IMR-90 (cell line): Measurements from ENCODE around the gene IGF1R. TPM values are rescaled to one million over a fixed set of nuclear protein-coding genes. Genes with fewer than 3 reads are reported as not detected.

ENCODE experiments used
- ATAC-seq: fragments of 200-7000 bp; cut with Tn5 transposase; 2 replicates; pipeline ENCODE4 v1.9.1; 2020; ENCODE audit warnings: low read depth, mild to moderate bottlenecking, moderate library complexity
- BruUV-seq: library from RNA; stranded (reverse); fragments of 400-500 nt; replicated peaks from 2 replicates; lab custom pipeline; 2021; lab: Mats Ljungman, UMichigan
- CTCF ChIA-PET: fragments of 300-600 bp; formaldehyde crosslinking; extraction: SDS; loops from one replicate; lab custom pipeline; 2021; ENCODE audit warnings: antibody characterized with exemption; lab: Yijun Ruan, JAX
- POLR2A ChIA-PET: fragments of 300-600 bp; sonication (Branson Sonifier 250); formaldehyde crosslinking; loops from one replicate; lab custom pipeline; 2022; ENCODE audit warnings: antibody characterized with exemption; ENCODE audit not compliant: unreplicated experiment; lab: Charles Lee
- DNase-seq: peaks from one replicate; pipeline ENCODE4 v3.0.0; 2013
- H2AFZ ChIP-seq: replicated peaks from 2 replicates; pipeline ENCODE3; 2013; ENCODE audit warnings: low read length, mild to moderate bottlenecking; ENCODE audit not compliant: poor library complexity
- H2AK5ac ChIP-seq: 2 replicates; pipeline ENCODE4 v1.6.1; 2013; ENCODE audit warnings: low read depth, low read length, inconsistent platforms
- H2AK9ac ChIP-seq: replicated peaks from 2 replicates; pipeline ENCODE3; 2013; ENCODE audit warnings: mild to moderate bottlenecking, low read depth, low read length, moderate library complexity; ENCODE audit not compliant: poor library complexity
- H2BK120ac ChIP-seq: 2 replicates; pipeline ENCODE4 v1.6.1; 2013; ENCODE audit warnings: low read depth, low read length, inconsistent platforms
- H2BK15ac ChIP-seq: 3 replicates; pipeline ENCODE4 v1.6.1; 2013; ENCODE audit warnings: low read depth, low read length, inconsistent platforms
- H2BK20ac ChIP-seq: 2 replicates; pipeline ENCODE4 v1.6.1; 2013; ENCODE audit warnings: low read depth, mild to moderate bottlenecking, inconsistent platforms, low read length, moderate library complexity
- H2BK5ac ChIP-seq: 2 replicates; pipeline ENCODE4 v1.6.1; 2013; ENCODE audit warnings: mild to moderate bottlenecking, low read depth, low read length, inconsistent platforms; ENCODE audit not compliant: poor library complexity, severe bottlenecking
- H3K14ac ChIP-seq: replicated peaks from 2 replicates; pipeline ENCODE4 v1.6.1; 2013; ENCODE audit warnings: low read depth, low read length, inconsistent platforms
- H3K18ac ChIP-seq: 2 replicates; pipeline ENCODE4 v1.6.1; 2013; ENCODE audit warnings: low read depth, low read length, control low read depth
- H3K23ac ChIP-seq: 2 replicates; pipeline ENCODE4 v1.6.1; 2013; ENCODE audit warnings: low read depth, low read length, inconsistent platforms
- H3K27ac ChIP-seq: 2 replicates; pipeline ENCODE4 v1.5.1; 2013; ENCODE audit warnings: mild to moderate bottlenecking, control low read depth, low read length; ENCODE audit not compliant: insufficient read depth
- H3K27me3 ChIP-seq: 2 replicates; pipeline ENCODE4 v1.6.1; 2013; ENCODE audit warnings: low read length; ENCODE audit not compliant: control insufficient read depth, insufficient read depth
- H3K36me3 ChIP-seq: 2 replicates; pipeline ENCODE4 v1.6.1; 2013; ENCODE audit warnings: low read length, mixed read lengths; ENCODE audit not compliant: control insufficient read depth, insufficient read depth
- H3K4ac ChIP-seq: 2 replicates; pipeline ENCODE4 v1.6.1; 2013; ENCODE audit warnings: low read depth, low read length, inconsistent platforms
- H3K4me1 ChIP-seq: 2 replicates; pipeline ENCODE4 v1.6.1; 2013; ENCODE audit warnings: low read length, mixed read lengths; ENCODE audit not compliant: control insufficient read depth, insufficient read depth
- H3K4me2 ChIP-seq: 2 replicates; pipeline ENCODE4 v1.6.1; 2013; ENCODE audit warnings: low read depth, mild to moderate bottlenecking, control low read depth, low read length, moderate library complexity
- H3K4me3 ChIP-seq: 2 replicates; pipeline ENCODE4 v1.5.1; 2013; ENCODE audit warnings: low read depth, mild to moderate bottlenecking, control low read depth, low read length, moderate library complexity; ENCODE audit not compliant: insufficient read depth
- H3K56ac ChIP-seq: 2 replicates; pipeline ENCODE4 v1.6.1; 2013; ENCODE audit warnings: low read length, inconsistent platforms; ENCODE audit not compliant: insufficient read depth; ENCODE audit errors: extremely low read depth
- H3K79me1 ChIP-seq, 2 experiments: 2 replicates each; pipeline ENCODE4 v1.6.1; 2013; ENCODE audit warnings: low read length in 2 of 2, inconsistent platforms in 1 of 2, low read depth in 1 of 2
- H3K9ac ChIP-seq: 2 replicates; pipeline ENCODE4 v1.6.1; 2013; ENCODE audit warnings: low read depth, low read length, control low read depth
- H3K9me1 ChIP-seq: 2 replicates; pipeline ENCODE4 v1.6.1; 2013; ENCODE audit warnings: low read length, inconsistent platforms; ENCODE audit not compliant: insufficient read depth
- H3K9me3 ChIP-seq: 2 replicates; pipeline ENCODE4 v1.6.1; 2013; ENCODE audit warnings: low read length; ENCODE audit not compliant: control insufficient read depth, insufficient read depth
- H4K20me1 ChIP-seq: 2 replicates; pipeline ENCODE4 v1.6.1; 2013; ENCODE audit warnings: low read length, inconsistent platforms; ENCODE audit not compliant: insufficient read depth
- H4K5ac ChIP-seq: 2 replicates; pipeline ENCODE4 v1.6.1; 2013; ENCODE audit warnings: mild to moderate bottlenecking, low read depth, low read length, control low read depth
- H4K8ac ChIP-seq, 2 experiments: 2 replicates each; pipeline ENCODE4 v1.6.1; 2013; ENCODE audit warnings: low read depth in 2 of 2, low read length in 2 of 2, control low read depth in 1 of 2, inconsistent platforms in 1 of 2
- H4K91ac ChIP-seq: 2 replicates; pipeline ENCODE4 v1.6.1; 2013; ENCODE audit warnings: low read depth, low read length, inconsistent platforms; ENCODE audit not compliant: insufficient read depth
- BHLHE40 ChIP-seq: fragments of 150-350 bp; IDR thresholded peaks from 2 replicates; pipeline ENCODE4 v1.6.1; 2016; ENCODE audit warnings: mild to moderate bottlenecking, low read depth, low read length
- CEBPB ChIP-seq: IDR thresholded peaks from 2 replicates; pipeline ENCODE4 v1.6.1; 2012; ENCODE audit warnings: low read depth, low read length, improper control_type of control experiment
- CHD1 ChIP-seq: IDR thresholded peaks from 2 replicates; pipeline ENCODE4 v1.6.1; 2012; ENCODE audit warnings: low read depth, low read length, improper control_type of control experiment
- FOS ChIP-seq: fragments of 150-350 bp; IDR thresholded peaks from 2 replicates; pipeline ENCODE4 v1.6.1; 2016; ENCODE audit warnings: low read depth, low read length
- MAFK ChIP-seq: IDR thresholded peaks from 2 replicates; pipeline ENCODE4 v1.6.1; 2012; ENCODE audit warnings: low read depth, low read length, improper control_type of control experiment
- MAZ ChIP-seq: IDR thresholded peaks from 2 replicates; pipeline ENCODE4 v1.6.1; 2012; ENCODE audit warnings: low read depth, mild to moderate bottlenecking, low read length, improper control_type of control experiment, moderate library complexity, borderline replicate concordance
- MXI1 ChIP-seq: IDR thresholded peaks from 2 replicates; pipeline ENCODE4 v1.6.1; 2012; ENCODE audit warnings: low read depth, mild to moderate bottlenecking, low read length, moderate library complexity, borderline replicate concordance
- NFE2L2 ChIP-seq: fragments of 150-350 bp; IDR thresholded peaks from 2 replicates; pipeline ENCODE4 v1.6.1; 2016; ENCODE audit warnings: low read depth, mild to moderate bottlenecking, low read length
- POLR2A ChIP-seq: IDR thresholded peaks from 2 replicates; pipeline ENCODE4 v1.6.1; 2012; ENCODE audit warnings: mild to moderate bottlenecking, low read depth, low read length
- RAD21 ChIP-seq: IDR thresholded peaks from 2 replicates; pipeline ENCODE4 v1.6.1; 2012; ENCODE audit warnings: low read length, improper control_type of control experiment
- RCOR1 ChIP-seq: IDR thresholded peaks from 2 replicates; pipeline ENCODE4 v1.6.1; 2012; ENCODE audit warnings: mild to moderate bottlenecking, low read length, improper control_type of control experiment; ENCODE audit not compliant: insufficient replicate concordance
- RFX5 ChIP-seq: IDR thresholded peaks from 2 replicates; pipeline ENCODE4 v1.8.0; 2012; ENCODE audit warnings: low read depth, mild to moderate bottlenecking, low read length, moderate library complexity
- SMC3 ChIP-seq: fragments of 150-350 bp; IDR thresholded peaks from 2 replicates; pipeline ENCODE4 v1.6.1; 2016; ENCODE audit warnings: low read depth, mild to moderate bottlenecking, antibody characterized with exemption, low read length, moderate library complexity
- WGBS, 2 experiments: methylation state at CpG; one replicate each; pipeline versions ENCODE4 v1.1.5 to v1.1.7; 2013; ENCODE audit warnings: missing lambda C conversion rate in 2 of 2; ENCODE audit not compliant: insufficient read length in 1 of 2; ENCODE audit errors: extremely low coverage in 2 of 2; 5-methylcytosine and 5-hydroxymethylcytosine counted together
- dilution Hi-C: fragments of 300-500 bp; cut with HindIII; formaldehyde crosslinking; loops from one replicate; pipeline ENCODE4 v1.14.3; 2018; ENCODE audit warnings: low sequenced_read_pairs; ENCODE audit not compliant: unreplicated experiment
- in situ Hi-C: fragments of 300-500 bp; cut with MboI; formaldehyde crosslinking; loops from 3 replicates; pipeline ENCODE4 v1.14.3; 2019; ENCODE audit warnings: low sequenced_read_pairs, inconsistent platforms, mixed read lengths
- intact Hi-C: fragments of 100-400 bp; cut with micrococcal nuclease; formaldehyde crosslinking; loops from 2 replicates; pipeline ENCODE4 v1.10.0; 2022
- polyA plus RNA-seq, 3 experiments: library from polyadenylated mRNA; depleted of rRNA; stranded (reverse); fragments of >200 nt; gene quantifications; 2 replicates each; pipeline ENCODE4 v1.2.3, GENCODE V29; 2012; ENCODE audit warnings: low replicate concordance in 1 of 3
- total RNA-seq: library from RNA; depleted of rRNA; stranded (reverse); fragments of >200 nt; gene quantifications from 2 replicates; pipeline ENCODE4 v1.2.3, GENCODE V29; 2012
- TF ChIP-seq, protein P1 (sequence below): conservative IDR thresholded peaks from 2 replicates; pipeline ENCODE4 v1.5.1; 2012; ENCODE audit warnings: mild to moderate bottlenecking, low read depth, low read length, improper control_type of control experiment
- TF ChIP-seq, protein P2 (sequence below): fragments of 150-350 bp; IDR thresholded peaks from 2 replicates; pipeline ENCODE4 v1.6.1; 2016; ENCODE audit warnings: low read depth, mild to moderate bottlenecking, low read length, moderate library complexity, borderline replicate concordance
- TF ChIP-seq, protein P3 (sequence below): fragments of 150-350 bp; IDR thresholded peaks from 2 replicates; pipeline ENCODE4 v1.6.1; 2017; ENCODE audit warnings: mild to moderate bottlenecking, antibody characterized with exemption, low read length, low read depth

The IGF1R gene
- total and polyA plus RNA-seq, 2 of the 4 experiments (the other 2 are of a cell fraction) = 24.0 to 24.9 TPM

DNA sequence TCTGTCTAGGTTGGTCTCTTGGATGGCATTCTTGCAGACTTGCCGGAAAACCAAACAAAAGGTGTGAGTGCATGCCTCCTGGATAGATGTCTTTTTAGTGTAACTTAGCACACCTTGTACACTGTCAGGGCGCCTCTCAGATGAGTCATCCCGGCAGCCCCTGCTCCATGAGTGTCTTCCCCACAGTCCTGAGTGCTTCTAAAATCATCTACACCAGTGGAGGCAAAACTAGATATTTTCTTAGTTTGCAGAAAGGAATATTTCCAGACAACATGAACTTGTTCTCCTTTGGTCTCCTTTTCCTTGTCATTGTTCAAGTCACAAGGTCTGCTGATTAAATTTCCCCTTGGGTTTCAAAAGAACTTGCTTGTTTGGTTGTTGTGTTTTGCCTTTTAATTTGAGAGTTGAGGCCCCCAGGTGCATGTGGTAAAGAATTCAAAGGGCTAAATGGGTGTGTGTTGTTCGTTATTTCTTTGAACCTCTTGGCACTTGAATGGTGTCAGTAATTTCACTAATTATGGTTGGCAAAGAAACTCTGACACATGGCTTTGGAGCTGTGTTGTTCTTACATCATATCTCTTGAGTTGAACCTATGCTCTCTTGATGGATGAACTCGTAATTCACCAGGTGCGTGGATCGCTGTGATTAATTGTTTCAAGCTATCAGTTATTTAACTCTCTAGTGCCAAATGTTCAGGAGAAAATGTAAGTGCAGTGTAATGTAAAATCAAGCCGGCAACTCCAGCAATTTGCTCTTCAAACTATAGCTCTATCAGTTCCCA is 98.2 kb downstream of the IGF1R start:
- ChIA-PET POLR2A (no interaction called here), CTCF (no interaction called here)
- Histone ChIP-seq H3K27ac (no peak overlapping the region), H2AK5ac (no peak overlapping the region), H3K4me3 (no peak overlapping the region), H2BK20ac (no peak overlapping the region), H3K9ac (no peak overlapping the region), H4K5ac (no peak overlapping the region), H3K27me3 (no peaks in the 10 kb centered on the region), H3K36me3 (no peaks in the 10 kb centered on the region), H2BK15ac (no peak overlapping the region), H2AFZ (no peak overlapping the region), H3K23ac (peak overlapping the region; percentile 12; the same call in 1 of the 2 replicates), H3K79me1 (peaks cover 38 to 91% of the 10 kb centered on the region in 2 experiments), H2BK120ac (no peak overlapping the region), H2AK9ac (no peak overlapping the region), H3K9me3 (no peaks in the 10 kb centered on the region), H3K14ac (no peak overlapping the region), H3K4me1 (peaks cover 17% of the 10 kb centered on the region), H3K4ac (no peak overlapping the region), H3K18ac (no peak overlapping the region), H3K56ac (no peak overlapping the region), H3K9me1 (peaks cover 29% of the 10 kb centered on the region), H4K20me1 (peaks cover 93% of the 10 kb centered on the region), H2BK5ac (no peak overlapping the region), H4K8ac (no peak overlapping the region), H3K4me2 (no peak overlapping the region), H4K91ac (no peak overlapping the region)
- in situ Hi-C loops (no loop called here), dilution Hi-C loops (no loop called here), intact Hi-C loops (no loop called here)
- no peak for DNase-seq
- TF ChIP-seq RFX5 (no peak), RAD21 (no peak), POLR2A (no peak), SMC3 (no peak), NFE2L2 (no peak), RCOR1 (no peak), MAZ (no peak), CHD1 (no peak), CEBPB (no peak), FOS (no peak), MAFK (no peak), BHLHE40 (no peak), MXI1 (no peak)
- TF ChIP-seq, protein P1, sequence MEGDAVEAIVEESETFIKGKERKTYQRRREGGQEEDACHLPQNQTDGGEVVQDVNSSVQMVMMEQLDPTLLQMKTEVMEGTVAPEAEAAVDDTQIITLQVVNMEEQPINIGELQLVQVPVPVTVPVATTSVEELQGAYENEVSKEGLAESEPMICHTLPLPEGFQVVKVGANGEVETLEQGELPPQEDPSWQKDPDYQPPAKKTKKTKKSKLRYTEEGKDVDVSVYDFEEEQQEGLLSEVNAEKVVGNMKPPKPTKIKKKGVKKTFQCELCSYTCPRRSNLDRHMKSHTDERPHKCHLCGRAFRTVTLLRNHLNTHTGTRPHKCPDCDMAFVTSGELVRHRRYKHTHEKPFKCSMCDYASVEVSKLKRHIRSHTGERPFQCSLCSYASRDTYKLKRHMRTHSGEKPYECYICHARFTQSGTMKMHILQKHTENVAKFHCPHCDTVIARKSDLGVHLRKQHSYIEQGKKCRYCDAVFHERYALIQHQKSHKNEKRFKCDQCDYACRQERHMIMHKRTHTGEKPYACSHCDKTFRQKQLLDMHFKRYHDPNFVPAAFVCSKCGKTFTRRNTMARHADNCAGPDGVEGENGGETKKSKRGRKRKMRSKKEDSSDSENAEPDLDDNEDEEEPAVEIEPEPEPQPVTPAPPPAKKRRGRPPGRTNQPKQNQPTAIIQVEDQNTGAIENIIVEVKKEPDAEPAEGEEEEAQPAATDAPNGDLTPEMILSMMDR = no peak
- TF ChIP-seq, protein P2, sequence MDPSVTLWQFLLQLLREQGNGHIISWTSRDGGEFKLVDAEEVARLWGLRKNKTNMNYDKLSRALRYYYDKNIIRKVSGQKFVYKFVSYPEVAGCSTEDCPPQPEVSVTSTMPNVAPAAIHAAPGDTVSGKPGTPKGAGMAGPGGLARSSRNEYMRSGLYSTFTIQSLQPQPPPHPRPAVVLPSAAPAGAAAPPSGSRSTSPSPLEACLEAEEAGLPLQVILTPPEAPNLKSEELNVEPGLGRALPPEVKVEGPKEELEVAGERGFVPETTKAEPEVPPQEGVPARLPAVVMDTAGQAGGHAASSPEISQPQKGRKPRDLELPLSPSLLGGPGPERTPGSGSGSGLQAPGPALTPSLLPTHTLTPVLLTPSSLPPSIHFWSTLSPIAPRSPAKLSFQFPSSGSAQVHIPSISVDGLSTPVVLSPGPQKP = no peak
- TF ChIP-seq, protein P3, sequence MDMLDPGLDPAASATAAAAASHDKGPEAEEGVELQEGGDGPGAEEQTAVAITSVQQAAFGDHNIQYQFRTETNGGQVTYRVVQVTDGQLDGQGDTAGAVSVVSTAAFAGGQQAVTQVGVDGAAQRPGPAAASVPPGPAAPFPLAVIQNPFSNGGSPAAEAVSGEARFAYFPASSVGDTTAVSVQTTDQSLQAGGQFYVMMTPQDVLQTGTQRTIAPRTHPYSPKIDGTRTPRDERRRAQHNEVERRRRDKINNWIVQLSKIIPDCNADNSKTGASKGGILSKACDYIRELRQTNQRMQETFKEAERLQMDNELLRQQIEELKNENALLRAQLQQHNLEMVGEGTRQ = no peak
- no CpG with 5 or more reads among the region's 8 CpGs for WGBS, 2 experiments
- ATAC-seq = no peak
- BruUV-seq = no TSS peak
